ENCODE data around the gene TP53INP2.
A peak's percentile ranks its signal among the peaks of the same experiment; 100 is the strongest.

TP53INP2 gene

GRCh38 chr20:34683667-34684066, 20.5 kb upstream of the TP53INP2 start:
- H3K9ac ChIP-seq (ENCODE audit: low read length), result no peak overlapping the region
- H3K27me3 ChIP-seq (ENCODE audit: control insufficient read depth, insufficient read depth, low read length), result no peaks in the 10 kb centered on the region
- H3K4me1 ChIP-seq (ENCODE audit: control insufficient read depth, low read depth, low read length), result no peaks in the 10 kb centered on the region
- no peaks in the 10 kb centered on the region for H3K9me3 ChIP-seq (ENCODE audit: control insufficient read depth, low read depth, low read length)
- H3K4me3 ChIP-seq (ENCODE audit: low read length), result no peak overlapping the region
- no peaks in the 10 kb centered on the region for H3K36me3 ChIP-seq (ENCODE audit: control insufficient read depth, low read depth, low read length)
- H3K27ac ChIP-seq (ENCODE audit: low read length), result no peak overlapping the region

DNA sequence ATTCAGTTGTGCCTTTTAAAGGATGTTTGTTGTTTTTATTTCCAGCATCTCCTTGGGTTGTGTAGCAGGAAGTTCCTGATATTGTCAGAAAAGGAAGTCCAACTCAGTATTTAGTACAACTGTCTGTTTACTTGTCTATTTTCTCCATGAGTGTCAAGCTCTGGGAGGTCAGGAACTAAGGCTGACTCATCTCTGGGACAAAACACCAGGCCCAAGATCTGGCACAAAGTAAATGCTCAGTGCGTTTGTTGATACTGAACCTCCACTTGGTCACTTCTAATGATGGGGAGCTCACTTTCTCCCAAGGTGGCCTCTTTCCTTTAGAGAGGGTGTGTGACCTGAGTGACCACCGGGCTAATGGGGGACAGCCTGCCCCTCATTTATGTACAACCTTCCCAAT, 14.7 kb upstream of the TP53INP2 start:
- Histone ChIP-seq H3K27ac (ENCODE audit: low read length) (no peak overlapping the region), H3K4me1 (ENCODE audit: control insufficient read depth, low read depth, low read length) (no peaks in the 10 kb centered on the region), H3K27me3 (ENCODE audit: control insufficient read depth, insufficient read depth, low read length) (no peaks in the 10 kb centered on the region), H3K9ac (ENCODE audit: low read length) (no peak overlapping the region), H3K4me3 (ENCODE audit: low read length) (no peak overlapping the region), H3K36me3 (ENCODE audit: control insufficient read depth, low read depth, low read length) (no peaks in the 10 kb centered on the region), H3K9me3 (ENCODE audit: control insufficient read depth, low read depth, low read length) (no peaks in the 10 kb centered on the region)

DNA sequence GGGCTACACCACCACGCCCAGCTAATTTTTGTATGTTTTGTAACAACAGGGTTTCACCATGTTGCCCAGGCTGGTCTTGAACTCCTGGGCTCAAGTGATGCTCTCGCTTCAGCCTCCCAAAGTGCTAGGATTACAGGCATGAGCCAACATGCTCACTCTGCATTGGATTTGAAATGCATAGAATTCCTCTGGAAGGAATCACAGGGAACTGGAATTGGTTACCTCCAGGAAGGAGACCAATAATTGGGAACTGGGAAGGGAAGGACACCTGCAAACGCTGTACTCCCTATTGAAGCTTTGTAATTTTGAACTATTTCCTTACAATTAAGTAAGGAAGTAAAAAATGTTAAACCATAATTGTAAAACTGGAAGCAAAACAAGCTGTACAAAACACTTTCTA, 12.3 kb upstream of the TP53INP2 start:
- Histone ChIP-seq H3K4me1 (ENCODE audit: control insufficient read depth, low read depth, low read length) (no peaks in the 10 kb centered on the region), H3K9me3 (ENCODE audit: control insufficient read depth, low read depth, low read length) (no peaks in the 10 kb centered on the region), H3K27ac (ENCODE audit: low read length) (no peak overlapping the region), H3K36me3 (ENCODE audit: control insufficient read depth, low read depth, low read length) (no peaks in the 10 kb centered on the region), H3K9ac (ENCODE audit: low read length) (no peak overlapping the region), H3K27me3 (ENCODE audit: control insufficient read depth, insufficient read depth, low read length) (no peaks in the 10 kb centered on the region), H3K4me3 (ENCODE audit: low read length) (no peak overlapping the region)

DNA sequence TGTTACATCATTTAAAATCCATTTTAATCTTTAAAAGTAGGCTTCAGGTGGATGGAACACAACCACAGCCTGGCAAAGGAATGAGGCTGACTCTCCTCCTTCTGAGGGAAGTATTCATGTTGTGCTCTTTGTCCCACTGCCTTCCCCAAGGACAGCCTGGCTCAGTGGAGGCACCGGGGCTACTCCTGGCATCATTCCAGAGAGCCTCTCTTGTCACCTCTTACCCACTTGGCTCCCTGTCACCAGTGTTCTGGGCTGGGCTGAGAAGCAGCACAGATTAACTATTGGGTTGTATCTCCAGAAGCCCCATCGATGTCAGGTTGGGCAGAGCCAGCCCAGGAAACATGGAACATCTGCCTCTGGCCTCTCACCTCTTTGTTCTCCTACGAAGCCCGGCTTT, 10.7 kb upstream of the TP53INP2 start:
- Histone ChIP-seq H3K9ac (ENCODE audit: low read length) (no peak overlapping the region), H3K27ac (ENCODE audit: low read length) (no peak overlapping the region), H3K9me3 (ENCODE audit: control insufficient read depth, low read depth, low read length) (no peaks in the 10 kb centered on the region), H3K4me1 (ENCODE audit: control insufficient read depth, low read depth, low read length) (no peaks in the 10 kb centered on the region), H3K4me3 (ENCODE audit: low read length) (no peak overlapping the region), H3K36me3 (ENCODE audit: control insufficient read depth, low read depth, low read length) (no peaks in the 10 kb centered on the region), H3K27me3 (ENCODE audit: control insufficient read depth, insufficient read depth, low read length) (no peaks in the 10 kb centered on the region)

DNA sequence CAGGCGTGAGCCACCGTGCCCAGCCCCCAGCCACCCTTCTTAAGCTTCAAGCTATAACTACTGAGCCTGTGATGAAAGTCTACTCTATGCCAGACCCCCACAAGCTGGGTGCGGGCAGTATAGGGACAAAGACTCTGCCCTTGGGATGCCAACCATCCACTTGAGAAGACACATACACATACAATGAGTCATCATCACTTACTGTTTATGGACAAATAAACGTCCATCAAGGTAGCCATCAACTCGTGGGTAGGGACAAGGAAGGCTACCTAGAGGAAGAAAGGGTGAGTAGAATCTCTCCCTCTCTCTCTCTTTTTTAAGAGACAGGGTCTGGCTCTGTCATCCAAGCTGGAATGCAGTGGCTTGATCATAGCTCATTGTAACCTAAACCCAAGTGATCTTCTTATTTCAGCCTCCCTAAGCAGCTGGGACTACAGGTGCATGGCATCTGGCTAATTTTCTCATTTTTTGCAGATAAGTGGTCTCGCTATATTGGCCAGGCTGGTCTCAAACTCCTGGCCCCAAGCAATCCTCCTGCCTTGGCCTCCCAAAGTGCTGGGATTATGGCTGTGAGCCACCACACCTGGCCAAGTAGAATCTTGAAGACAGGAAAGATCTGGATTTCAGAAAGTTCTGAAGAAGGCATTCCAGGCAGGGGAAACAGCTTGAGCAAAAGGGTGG, 2.6 kb upstream of the TP53INP2 start:
- H3K4me3 ChIP-seq (ENCODE audit: low read length), result no peak overlapping the region
- H3K9me3 ChIP-seq (ENCODE audit: control insufficient read depth, low read depth, low read length), result no peaks in the 10 kb centered on the region
- H3K9ac ChIP-seq (ENCODE audit: low read length), result no peak overlapping the region
- H3K27ac ChIP-seq (ENCODE audit: low read length), result no peak overlapping the region
- H3K4me1 ChIP-seq (ENCODE audit: control insufficient read depth, low read depth, low read length), result peaks cover 7% of the 10 kb centered on the region
- H3K27me3 ChIP-seq (ENCODE audit: control insufficient read depth, insufficient read depth, low read length), result peaks cover 25% of the 10 kb centered on the region
- H3K36me3 ChIP-seq (ENCODE audit: control insufficient read depth, low read depth, low read length), result no peaks in the 10 kb centered on the region

GRCh38 chr20:34703061-34703423, 1.1 kb upstream of the TP53INP2 start:
- no peak overlapping the region for H3K9ac ChIP-seq (ENCODE audit: low read length)

GRCh38 chr20:34703424-34704176, 544 bp upstream of the TP53INP2 start:
- Histone ChIP-seq H3K9me3 (ENCODE audit: control insufficient read depth, low read depth, low read length) (no peaks in the 10 kb centered on the region), H3K9ac (ENCODE audit: low read length) (peak overlapping the region; percentile 57), H3K4me3 (ENCODE audit: low read length) (peak overlapping the region; percentile 86), H3K4me1 (ENCODE audit: control insufficient read depth, low read depth, low read length) (peaks cover 7% of the 10 kb centered on the region), H3K36me3 (ENCODE audit: control insufficient read depth, low read depth, low read length) (no peaks in the 10 kb centered on the region), H3K27me3 (ENCODE audit: control insufficient read depth, insufficient read depth, low read length) (peaks cover 39% of the 10 kb centered on the region), H3K27ac (ENCODE audit: low read length) (no peak overlapping the region)

More at GRCh38 chr20:34703061-34703423, 1.1 kb upstream of the TP53INP2 start:
- Histone ChIP-seq H3K36me3 (ENCODE audit: control insufficient read depth, low read depth, low read length) (no peaks in the 10 kb centered on the region), H3K4me3 (ENCODE audit: low read length) (peak overlapping the region; percentile 86), H3K9me3 (ENCODE audit: control insufficient read depth, low read depth, low read length) (no peaks in the 10 kb centered on the region), H3K27ac (ENCODE audit: low read length) (no peak overlapping the region), H3K4me1 (ENCODE audit: control insufficient read depth, low read depth, low read length) (peaks cover 7% of the 10 kb centered on the region), H3K27me3 (ENCODE audit: control insufficient read depth, insufficient read depth, low read length) (peaks cover 35% of the 10 kb centered on the region)

DNA sequence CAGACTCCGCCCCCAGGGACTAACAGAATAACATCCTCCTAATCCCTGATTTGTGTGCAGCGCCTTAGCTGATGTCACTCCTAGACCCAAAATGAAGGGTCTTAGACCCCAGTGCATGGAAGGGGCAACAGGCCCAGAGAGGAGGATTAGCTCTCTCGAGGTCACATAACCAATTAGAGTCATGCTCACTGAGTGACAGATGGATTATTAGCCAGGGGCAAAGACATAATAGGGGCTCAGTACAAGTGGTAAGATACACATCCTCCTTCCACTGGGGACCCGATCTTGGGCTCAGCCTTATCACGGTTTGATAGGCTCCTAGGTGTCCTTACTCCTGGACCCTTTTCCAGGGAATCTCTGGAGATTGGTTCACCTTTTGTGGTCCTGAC, 858 bp downstream of the TP53INP2 start:
- no peak overlapping the region for H3K27ac ChIP-seq (ENCODE audit: low read length)
- peak overlapping the region; percentile 86 for H3K4me3 ChIP-seq (ENCODE audit: low read length)
- peaks cover 7% of the 10 kb centered on the region for H3K4me1 ChIP-seq (ENCODE audit: control insufficient read depth, low read depth, low read length)

DNA sequence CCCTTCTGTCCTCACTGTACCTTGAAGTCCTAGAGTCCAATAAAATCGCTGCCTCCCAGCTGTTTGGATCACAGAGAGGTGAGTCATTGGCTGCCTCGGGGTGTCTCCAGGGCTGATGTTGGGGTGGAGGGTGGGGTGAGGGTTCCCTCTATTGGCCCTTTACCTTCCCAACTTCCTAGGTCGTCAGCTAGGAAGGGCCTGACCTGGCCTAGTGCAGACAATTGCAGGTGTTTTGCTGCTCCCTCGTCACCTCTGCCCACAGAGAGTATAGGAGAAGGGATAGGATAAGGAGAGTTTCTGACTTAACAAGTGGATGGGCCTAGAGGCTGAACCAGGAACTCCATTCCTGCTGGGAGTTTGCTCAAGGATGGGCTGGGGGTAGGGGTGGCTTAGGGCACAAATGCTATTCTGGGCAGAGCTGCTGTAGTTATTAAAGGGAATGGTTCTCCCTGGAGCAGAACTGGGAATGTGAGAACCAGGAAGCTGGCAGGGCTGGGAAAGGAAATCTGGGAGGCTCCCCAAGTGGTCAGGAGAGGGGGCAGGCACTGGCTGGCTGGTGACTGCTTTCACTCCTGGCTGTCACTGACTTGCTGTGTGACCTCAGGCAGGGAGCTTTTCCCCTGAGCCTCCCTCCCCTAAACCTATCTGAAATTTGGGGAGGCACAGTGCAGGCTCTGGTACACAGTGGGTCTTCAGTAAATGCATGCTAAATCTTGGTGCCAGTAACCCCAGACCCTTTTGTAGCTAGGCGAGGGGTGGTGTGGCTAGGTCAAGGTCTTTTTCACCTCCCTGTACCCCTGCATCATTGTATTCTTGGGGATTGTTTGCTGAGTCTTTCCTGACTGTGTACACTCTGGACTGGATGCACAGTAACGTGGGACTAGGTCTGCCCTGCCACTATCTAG, 1.5 kb downstream of the TP53INP2 start:
- no peaks in the 10 kb centered on the region for H3K36me3 ChIP-seq (ENCODE audit: control insufficient read depth, low read depth, low read length)
- peaks cover 7% of the 10 kb centered on the region for H3K4me1 ChIP-seq (ENCODE audit: control insufficient read depth, low read depth, low read length)
- H3K9me3 ChIP-seq (ENCODE audit: control insufficient read depth, low read depth, low read length), result no peaks in the 10 kb centered on the region
- no peak overlapping the region for H3K9ac ChIP-seq (ENCODE audit: low read length)
- H3K27me3 ChIP-seq (ENCODE audit: control insufficient read depth, insufficient read depth, low read length), result peaks cover 54% of the 10 kb centered on the region
- no peak overlapping the region for H3K4me3 ChIP-seq (ENCODE audit: low read length)
- H3K27ac ChIP-seq (ENCODE audit: low read length), result no peak overlapping the region

More for the DNA sequence above, 858 bp downstream of the TP53INP2 start:
- Histone ChIP-seq H3K36me3 (ENCODE audit: control insufficient read depth, low read depth, low read length) (no peaks in the 10 kb centered on the region), H3K27me3 (ENCODE audit: control insufficient read depth, insufficient read depth, low read length) (peaks cover 48% of the 10 kb centered on the region), H3K9ac (ENCODE audit: low read length) (peak overlapping the region; percentile 64), H3K9me3 (ENCODE audit: control insufficient read depth, low read depth, low read length) (no peaks in the 10 kb centered on the region)

GRCh38 chr20:34706302-34706875, 2.2 kb downstream of the TP53INP2 start:
- H3K27me3 ChIP-seq (ENCODE audit: control insufficient read depth, insufficient read depth, low read length), result peaks cover 62% of the 10 kb centered on the region
- H3K4me3 ChIP-seq (ENCODE audit: low read length), result no peak overlapping the region
- no peaks in the 10 kb centered on the region for H3K36me3 ChIP-seq (ENCODE audit: control insufficient read depth, low read depth, low read length)
- no peak overlapping the region for H3K9ac ChIP-seq (ENCODE audit: low read length)
- no peaks in the 10 kb centered on the region for H3K9me3 ChIP-seq (ENCODE audit: control insufficient read depth, low read depth, low read length)
- H3K27ac ChIP-seq (ENCODE audit: low read length), result no peak overlapping the region
- H3K4me1 ChIP-seq (ENCODE audit: control insufficient read depth, low read depth, low read length), result peaks cover 7% of the 10 kb centered on the region

Data from iPS-18a (cell line).